Gastrocnemius medialis (tissue), 4 donors: ENCODE results near the gene ECE1. TPM values are rescaled to one million over a fixed set of nuclear protein-coding genes. Genes with fewer than 3 reads are reported as not detected.

Source experiments
- ATAC-seq, 2 donors: fragments of 150-250 bp; one replicate each; pipeline ENCODE4 v1.9.1; 2016
- DNase-seq, 2 donors: peaks; one replicate each; pipeline ENCODE4 v3.0.0-alpha.2; 2019
- H3K27ac ChIP-seq, 4 donors: fragments of 200-600 bp; sonication (generic); 1 replicate in 1 of 4; 2 replicates in 3 of 4; pipeline ENCODE4 v1.5.1; 2016 to 2018; ENCODE audit warnings: mild to moderate bottlenecking in 2 of 4, moderate library complexity in 1 of 4
- H3K27me3 ChIP-seq, 3 donors: fragments of 200-600 bp; sonication (generic) in 2 of 3; 1 replicate in 1 of 3; 2 replicates in 2 of 3; pipeline versions ENCODE4 v1.5.1 to v1.6.0; 2016 to 2019; ENCODE audit warnings: mild to moderate bottlenecking in 1 of 3, moderate library complexity in 1 of 3
- H3K36me3 ChIP-seq, 2 donors: fragments of 200-600 bp; sonication (generic) in 1 of 2; one replicate each; pipeline ENCODE4 v1.5.1; 2017 to 2018
- H3K4me1 ChIP-seq, 2 donors: fragments of 200-600 bp; sonication (generic) in 1 of 2; one replicate each; pipeline ENCODE4 v1.5.1; 2016 to 2017; ENCODE audit warnings: mild to moderate bottlenecking in 2 of 2
- H3K4me3 ChIP-seq, 4 donors: fragments of 200-600 bp; sonication (generic) in 3 of 4; 1 replicate in 1 of 4; 2 replicates in 3 of 4; pipeline ENCODE4 v1.5.1; 2016 to 2019; ENCODE audit warnings: mild to moderate bottlenecking in 2 of 4
- H3K9me3 ChIP-seq, 3 donors: fragments of 200-600 bp; sonication (generic) in 2 of 3; 1 replicate in 1 of 3; 2 replicates in 2 of 3; pipeline ENCODE4 v1.5.1; 2016 to 2019
- CTCF ChIP-seq, 5 experiments: fragments of 450-650 bp in 3 of 5; fragments of 200-600 bp in 2 of 5; sonication (generic) in 2 of 5; IDR thresholded peaks in 4 of 5; conservative IDR thresholded peaks in 1 of 5; 1 replicate in 4 of 5; 2 replicates in 1 of 5; pipeline ENCODE4 v1.5.1; 2016 to 2019; ENCODE audit warnings: antibody characterized with exemption in 5 of 5, mild to moderate bottlenecking in 3 of 5, moderate library complexity in 3 of 5
- POLR2A ChIP-seq, 2 donors: fragments of 450-650 bp; IDR thresholded peaks; one replicate each; pipeline ENCODE4 v1.6.1; 2017; ENCODE audit warnings: antibody characterized with exemption in 2 of 2, mild to moderate bottlenecking in 2 of 2, moderate library complexity in 2 of 2
- in situ Hi-C, 4 donors: fragments of 200-750 bp; cut with MboI; loops; one replicate each; pipeline versions ENCODE4 v1.15.0 to v1.8.0; 2017; ENCODE audit warnings: low sequenced_read_pairs in 4 of 4
- intact Hi-C: fragments of 100-400 bp; cut with DNase I; formaldehyde crosslinking; loops from one replicate; pipeline ENCODE4 v1.15.1; 2023; ENCODE audit warnings: low total_unique reads
- total RNA-seq, 4 donors: library from RNA; depleted of rRNA; stranded (reverse); fragments of >200 nt; gene quantifications; one replicate each; pipeline versions ENCODE4 v1.1.0 to v1.2.3, GENCODE V29; 2016

ECE1 gene
- total RNA-seq, 4 donors from 2014 or later: 17.1 to 39.9 (median 26.7) TPM

GRCh38 chr1:21334214-21335087 lies 44.2 kb upstream of the ECE1 start:
- Histone ChIP-seq H3K9me3 (no peaks in the 10 kb centered on the region), H3K27me3 (no peaks in the 10 kb centered on the region), H3K4me3 (peak overlapping the region; percentile 6 to 60 (median 39)), H3K36me3 (no peaks in the 10 kb centered on the region), H3K4me1 (peaks cover 40 to 71% of the 10 kb centered on the region in 2 donors), H3K27ac (peak overlapping the region; percentile 67 to 89 (median 76))
- peak; percentile 38 to 49 for ATAC-seq
- DNase-seq: peak; percentile 28 to 59
- no peak for TF ChIP-seq POLR2A (IDR thresholded peaks at IDR 0.05)
- peak; percentile 54 to 76 (median 70) for TF ChIP-seq CTCF (IDR thresholded peaks at IDR 0.05 in 4 of 5, conservative IDR thresholded peaks at IDR 0.05 in 1 of 5)
- in situ Hi-C loops (no loop called here), intact Hi-C loops (no loop called here)

GRCh38 chr1:21333824-21334213 lies 43.6 kb upstream of the ECE1 start:
- Histone ChIP-seq H3K36me3 (no peaks in the 10 kb centered on the region), H3K4me1 (peaks cover 34 to 65% of the 10 kb centered on the region in 2 donors), H3K9me3 (no peaks in the 10 kb centered on the region), H3K27ac (peak overlapping the region; percentile 67 to 89 (median 76)), H3K27me3 (no peaks in the 10 kb centered on the region), H3K4me3 (peak overlapping the region in 1 of 4 donors; percentile 60)
- TF ChIP-seq POLR2A (IDR thresholded peaks at IDR 0.05): no peak
- TF ChIP-seq CTCF (IDR thresholded peaks at IDR 0.05 in 4 of 5, conservative IDR thresholded peaks at IDR 0.05 in 1 of 5): no peak
- no peak for DNase-seq
- no peak for ATAC-seq
- intact Hi-C loops: no loop called here
- in situ Hi-C loops: no loop called here

GRCh38 chr1:21332554-21333311 lies 42.5 kb upstream of the ECE1 start:
- Histone ChIP-seq H3K9me3 (no peaks in the 10 kb centered on the region), H3K36me3 (no peaks in the 10 kb centered on the region), H3K4me3 (no peak overlapping the region), H3K27ac (peak overlapping the region in 3 of 4 donors; percentile 56 to 89 (median 72)), H3K27me3 (no peaks in the 10 kb centered on the region), H3K4me1 (peaks cover 24 to 61% of the 10 kb centered on the region in 2 donors)
- TF ChIP-seq CTCF (IDR thresholded peaks at IDR 0.05 in 4 of 5, conservative IDR thresholded peaks at IDR 0.05 in 1 of 5) (no peak), POLR2A (IDR thresholded peaks at IDR 0.05) (no peak)
- DNase-seq (no peak), ATAC-seq (no peak)
- in situ Hi-C loops (no loop called here), intact Hi-C loops (no loop called here)

- H3K36me3 ChIP-seq: no peaks in the 10 kb centered on the region
- peaks cover 15 to 58% of the 10 kb centered on the region in 2 donors for H3K4me1 ChIP-seq
- H3K27ac ChIP-seq: peak overlapping the region; percentile 7 to 45 (median 26)
- intact Hi-C loops: no loop called here
- no peak overlapping the region for H3K4me3 ChIP-seq
- H3K27me3 ChIP-seq: no peaks in the 10 kb centered on the region
- H3K9me3 ChIP-seq: no peaks in the 10 kb centered on the region
- TF ChIP-seq POLR2A (IDR thresholded peaks at IDR 0.05) (no peak), CTCF (IDR thresholded peaks at IDR 0.05 in 4 of 5, conservative IDR thresholded peaks at IDR 0.05 in 1 of 5) (no peak)
- in situ Hi-C loops: no loop called here
- DNase-seq (no peak), ATAC-seq (no peak)
Observed at GRCh38 chr1:21331752-21332478, 41.7 kb upstream of the ECE1 start.
